Medulla oblongata (tissue), 1 donor: ENCODE results near the gene SYNRG.

Experiments used
- DNase-seq: peaks from one replicate; pipeline ENCODE4 v3.0.0-alpha.2; 2015; ENCODE audit errors: extremely low spot score

SYNRG gene

GRCh38 chr17:37500378-37500777 is 108.8 kb downstream of the SYNRG start:
- DNase-seq: no peak

- no peak for DNase-seq
Measured at GRCh38 chr17:37494971-37495370, 114.2 kb downstream of the SYNRG start.

- no peak for DNase-seq
Measured at GRCh38 chr17:37494401-37494831, 114.8 kb downstream of the SYNRG start.

GRCh38 chr17:37493249-37494027 is 115.8 kb downstream of the SYNRG start:
- no peak for DNase-seq

- DNase-seq: no peak
Measured at GRCh38 chr17:37492167-37492566, 117.1 kb downstream of the SYNRG start.

- peak; percentile 65 for DNase-seq
Measured at GRCh38 chr17:37490638-37491614, 118.3 kb downstream of the SYNRG start.

GRCh38 chr17:37490022-37490587 is 119.1 kb downstream of the SYNRG start:
- peak; percentile 41 for DNase-seq

- DNase-seq: peak; percentile 87
Measured at GRCh38 chr17:37489197-37490001, 119.8 kb downstream of the SYNRG start, which contains the start of gene DUSP14. Gene DUSP14, plus strand, starts transcription at chr17:37489891. Its CDS starts 22,382 bp downstream, at chr17:37512273.

- peak; percentile 78 for DNase-seq
Measured at GRCh38 chr17:37488607-37489196, 120.5 kb downstream of the SYNRG start.

- peak; percentile 60 for DNase-seq
Measured at GRCh38 chr17:37488009-37488604, 121.1 kb downstream of the SYNRG start.

GRCh38 chr17:37485938-37486570 is 123.2 kb downstream of the SYNRG start:
- no peak for DNase-seq

GRCh38 chr17:37483311-37484039 is 125.7 kb downstream of the SYNRG start:
- no peak for DNase-seq

GRCh38 chr17:37481001-37481665 is 128.1 kb downstream of the SYNRG start:
- DNase-seq: no peak

- no peak for DNase-seq
Measured at GRCh38 chr17:37480427-37480826, 128.8 kb downstream of the SYNRG start.

- no peak for DNase-seq
Measured at GRCh38 chr17:37479025-37479424, 130.2 kb downstream of the SYNRG start.

- DNase-seq: no peak
Measured at GRCh38 chr17:37478187-37478586, 131.0 kb downstream of the SYNRG start.

- DNase-seq: no peak
Measured at GRCh38 chr17:37476431-37477120, 132.6 kb downstream of the SYNRG start.
